B cell (primary cell): ENCODE results near the gene SH3RF1. TPM values are rescaled to one million over a fixed set of nuclear protein-coding genes. Genes with fewer than 3 reads are reported as not detected.

Experiments
- ATAC-seq: fragments of 200-7000 bp; cut with Tn5 transposase; one replicate; pipeline ENCODE4 v1.10.0; 2021; ENCODE audit warnings: low read depth, mild to moderate bottlenecking, moderate number of reproducible peaks, moderate library complexity
- CTCF ChIA-PET: fragments of 350-600 bp; sonication (Branson Sonifier 250); formaldehyde crosslinking; loops from one replicate; lab custom pipeline; 2021; ENCODE audit warnings: antibody characterized with exemption, inconsistent platforms; lab: Charles Lee
- POLR2A ChIA-PET: fragments of 350-600 bp; sonication (Branson Sonifier 250); formaldehyde crosslinking; loops from one replicate; lab custom pipeline; 2021; ENCODE audit warnings: antibody characterized with exemption; lab: Charles Lee
- DNase-seq: peaks from one replicate; pipeline ENCODE4 v3.0.0; 2013
- H2AFZ ChIP-seq: 2 replicates; pipeline ENCODE4 v1.6.1; 2012; ENCODE audit warnings: mild to moderate bottlenecking, low read depth, low read length; ENCODE audit not compliant: insufficient read depth, poor library complexity, severe bottlenecking
- H3K27ac ChIP-seq, 2 donors: 1 replicate in 1 of 2; 2 replicates in 1 of 2; pipeline ENCODE4 v1.5.1; 2012 to 2013; ENCODE audit warnings: low read length in 2 of 2, mild to moderate bottlenecking in 2 of 2, moderate library complexity in 1 of 2
- H3K27me3 ChIP-seq, 4 experiments: fragments of 200-600 bp in 1 of 4; sonication (generic) in 1 of 4; replicated peaks in 1 of 4; 1 replicate in 2 of 4; 2 replicates in 2 of 4; pipeline versions ENCODE4 v1.6.1 to v1.7.0; 2013 to 2016; ENCODE audit warnings: low read length in 3 of 4, mild to moderate bottlenecking in 2 of 4, mixed read lengths in 1 of 4, moderate library complexity in 1 of 4; ENCODE audit not compliant: insufficient read depth in 4 of 4, control insufficient read depth in 3 of 4; ENCODE audit errors: control extremely low read depth in 1 of 4
- H3K36me3 ChIP-seq, 2 experiments: replicated peaks in 1 of 2; 1 replicate in 1 of 2; 2 replicates in 1 of 2; pipeline versions ENCODE4 v1.6.1 to v1.7.1; 2013; ENCODE audit warnings: low read length in 1 of 2; ENCODE audit not compliant: insufficient read depth in 2 of 2, control insufficient read depth in 1 of 2; ENCODE audit errors: control extremely low read depth in 1 of 2, extremely low read depth in 1 of 2
- H3K4me1 ChIP-seq, 2 donors: fragments of 200-600 bp in 1 of 2; sonication (generic) in 1 of 2; 1 replicate in 1 of 2; 2 replicates in 1 of 2; pipeline versions ENCODE4 v1.5.1 to v1.6.1; 2013 to 2017; ENCODE audit warnings: low read length in 2 of 2; ENCODE audit not compliant: control insufficient read depth in 2 of 2, insufficient read depth in 2 of 2
- H3K4me2 ChIP-seq: replicated peaks from 2 replicates; pipeline ENCODE3; 2012; ENCODE audit warnings: mild to moderate bottlenecking, low read depth, low read length; ENCODE audit not compliant: poor library complexity, severe bottlenecking
- H3K4me3 ChIP-seq, 5 experiments: fragments of 200-600 bp in 1 of 5; sonication (generic) in 1 of 5; 1 replicate in 3 of 5; 2 replicates in 2 of 5; pipeline versions ENCODE4 v1.5.1 to v1.7.0; 2011 to 2016; ENCODE audit warnings: low read length in 4 of 5, mild to moderate bottlenecking in 4 of 5, low read depth in 2 of 5, control low read depth in 1 of 5, moderate library complexity in 1 of 5; ENCODE audit not compliant: insufficient read depth in 1 of 5; ENCODE audit errors: control extremely low read depth in 1 of 5, extremely low read depth in 1 of 5
- H3K79me2 ChIP-seq: fragments of 200-600 bp; sonication (generic); one replicate; pipeline ENCODE4 v1.6.0; 2016; ENCODE audit warnings: low read length; ENCODE audit not compliant: control insufficient read depth, insufficient read depth
- H3K9ac ChIP-seq: fragments of 200-600 bp; sonication (generic); 2 replicates; pipeline ENCODE4 v1.6.1; 2017; ENCODE audit warnings: mild to moderate bottlenecking, low read length, moderate library complexity
- H3K9me3 ChIP-seq, 3 donors: one replicate each; pipeline versions ENCODE4 v1.6.1 to v1.7.1; 2013; ENCODE audit warnings: low read length in 2 of 3; ENCODE audit not compliant: control insufficient read depth in 2 of 3, insufficient read depth in 1 of 3; ENCODE audit errors: control extremely low read depth in 1 of 3
- H4K20me1 ChIP-seq: 2 replicates; pipeline ENCODE4 v1.6.0; 2012; ENCODE audit warnings: mild to moderate bottlenecking, low read length; ENCODE audit not compliant: insufficient read depth, control insufficient read depth, poor library complexity, severe bottlenecking
- H3K27ac Mint-ChIP-seq: one replicate; pipeline ENCODE4 v1.8.0; 2021; ENCODE audit warnings: mixed read lengths
- H3K27me3 Mint-ChIP-seq: one replicate; pipeline ENCODE4 v1.8.0; 2021; ENCODE audit warnings: mixed read lengths
- H3K4me1 Mint-ChIP-seq: one replicate; pipeline ENCODE4 v1.8.0; 2021; ENCODE audit warnings: mixed read lengths
- H3K4me3 Mint-ChIP-seq: one replicate; pipeline ENCODE4 v1.8.0; 2021; ENCODE audit warnings: mixed read lengths
- H3K9me3 Mint-ChIP-seq: one replicate; pipeline ENCODE4 v1.8.0; 2022; ENCODE audit warnings: mixed read lengths; ENCODE audit not compliant: insufficient read depth
- EZH2 ChIP-seq: IDR thresholded peaks from 2 replicates; pipeline ENCODE4 v1.6.1; 2012; ENCODE audit warnings: borderline replicate concordance, low read depth, mild to moderate bottlenecking, moderate library complexity, low read length; ENCODE audit not compliant: insufficient read depth, poor library complexity, severe bottlenecking
- WGBS: methylation state at CpG from one replicate; pipeline ENCODE4 v1.1.5; 2013; ENCODE audit warnings: missing lambda C conversion rate; ENCODE audit not compliant: insufficient coverage; 5-methylcytosine and 5-hydroxymethylcytosine counted together
- intact Hi-C: fragments of 100-400 bp; cut with micrococcal nuclease; formaldehyde crosslinking; loops from one replicate; pipeline ENCODE4 v1.10.0; 2022
- polyA plus RNA-seq: library from polyadenylated mRNA; depleted of rRNA; stranded (reverse); fragments of >200 nt; gene quantifications from 2 replicates; pipeline ENCODE4 v1.2.3, GENCODE V29; 2012
- total RNA-seq, 2 donors: library from RNA; stranded (reverse); fragments of 120-200 nt in 1 of 2; gene quantifications; 1 replicate in 1 of 2; 2 replicates in 1 of 2; pipeline versions ENCODE4 v1.2.3 to v1.2.4, GENCODE V29; 2013 to 2022
- TF ChIP-seq, protein P1 (sequence below): fragments of 200-600 bp; IDR thresholded peaks from one replicate; pipeline ENCODE4 v1.8.0; 2022; ENCODE audit warnings: antibody characterized with exemption, mild to moderate bottlenecking

The SH3RF1 gene
- total and polyA plus RNA-seq, 2 donors (not counting 1 experiment from before 2014, with no cell fraction given), result 2.0 to 5.4 TPM

DNA sequence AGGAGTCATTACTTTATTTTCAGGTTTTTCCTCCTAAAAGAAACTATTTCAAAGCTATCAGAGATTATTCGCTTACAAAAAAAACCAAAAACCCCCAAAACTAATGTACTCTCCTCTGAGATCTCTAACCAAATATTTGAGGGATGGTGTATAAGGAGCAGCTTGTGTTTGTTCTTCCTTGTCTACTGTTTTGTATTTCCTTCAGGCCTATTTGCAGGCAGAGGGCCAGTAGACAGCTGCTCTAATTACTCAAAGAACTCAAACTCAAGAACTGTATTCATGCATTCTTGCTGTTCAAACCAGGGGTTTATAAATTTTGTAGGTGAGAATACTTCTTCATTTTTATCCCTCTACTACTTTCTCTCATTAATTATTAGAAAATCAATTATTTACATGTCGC, 51.3 kb downstream of the SH3RF1 start:
- Histone ChIP-seq H3K4me1 (peaks cover 7 to 10% of the 10 kb centered on the region in 2 donors), H3K27ac (no peak overlapping the region), H3K9ac (no peak overlapping the region), H4K20me1 (no peaks in the 10 kb centered on the region), H3K9me3 (no peaks in the 10 kb centered on the region), H3K4me2 (no peak overlapping the region), H3K4me3 (no peak overlapping the region), H2AFZ (no peak overlapping the region), H3K27me3 (no peaks in the 10 kb centered on the region), H3K36me3 (no peaks in the 10 kb centered on the region), H3K79me2 (no peaks in the 10 kb centered on the region)
- H3K4me3 Mint-ChIP-seq, result no peak overlapping the region
- POLR2A ChIA-PET, result no interaction called here
- ATAC-seq, result no peak
- TF ChIP-seq, protein P1, sequence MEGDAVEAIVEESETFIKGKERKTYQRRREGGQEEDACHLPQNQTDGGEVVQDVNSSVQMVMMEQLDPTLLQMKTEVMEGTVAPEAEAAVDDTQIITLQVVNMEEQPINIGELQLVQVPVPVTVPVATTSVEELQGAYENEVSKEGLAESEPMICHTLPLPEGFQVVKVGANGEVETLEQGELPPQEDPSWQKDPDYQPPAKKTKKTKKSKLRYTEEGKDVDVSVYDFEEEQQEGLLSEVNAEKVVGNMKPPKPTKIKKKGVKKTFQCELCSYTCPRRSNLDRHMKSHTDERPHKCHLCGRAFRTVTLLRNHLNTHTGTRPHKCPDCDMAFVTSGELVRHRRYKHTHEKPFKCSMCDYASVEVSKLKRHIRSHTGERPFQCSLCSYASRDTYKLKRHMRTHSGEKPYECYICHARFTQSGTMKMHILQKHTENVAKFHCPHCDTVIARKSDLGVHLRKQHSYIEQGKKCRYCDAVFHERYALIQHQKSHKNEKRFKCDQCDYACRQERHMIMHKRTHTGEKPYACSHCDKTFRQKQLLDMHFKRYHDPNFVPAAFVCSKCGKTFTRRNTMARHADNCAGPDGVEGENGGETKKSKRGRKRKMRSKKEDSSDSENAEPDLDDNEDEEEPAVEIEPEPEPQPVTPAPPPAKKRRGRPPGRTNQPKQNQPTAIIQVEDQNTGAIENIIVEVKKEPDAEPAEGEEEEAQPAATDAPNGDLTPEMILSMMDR, result no peak
- TF ChIP-seq EZH2, result no peak
- intact Hi-C loops, result no loop called here
- H3K27me3 Mint-ChIP-seq, result no peaks in the 10 kb centered on the region
- no peak overlapping the region for H3K27ac Mint-ChIP-seq
- CTCF ChIA-PET, result no interaction called here
- peaks cover 16% of the 10 kb centered on the region for H3K4me1 Mint-ChIP-seq
- H3K9me3 Mint-ChIP-seq, result no peaks in the 10 kb centered on the region
- no CpG with 5 or more reads among the region's 2 CpGs for WGBS
- DNase-seq, result no peak

GRCh38 chr4:169215656-169216055, 55.1 kb downstream of the SH3RF1 start:
- H3K79me2 ChIP-seq, result no peaks in the 10 kb centered on the region
- DNase-seq, result peak; percentile 20
- Mint-ChIP-seq H3K27ac (peak overlapping the region; percentile 28), H3K9me3 (peaks cover 15% of the 10 kb centered on the region), H3K27me3 (no peaks in the 10 kb centered on the region), H3K4me1 (peaks cover 35% of the 10 kb centered on the region), H3K4me3 (no peak overlapping the region)
- peak overlapping the region in 1 of 2 donors; percentile 5 for H3K27ac ChIP-seq
- intact Hi-C loops, result no loop called here
- peak overlapping the region; percentile 24 for H3K4me2 ChIP-seq
- peaks cover 0 to 21% (median 11%) of the 10 kb centered on the region in 3 donors for H3K9me3 ChIP-seq
- no peak for ATAC-seq
- POLR2A ChIA-PET, result interaction anchor here (0.7 kb wide), 1 partner anchor 34 kb away, joined by 3 read pairs; no protein-coding TSS in a partner anchor
- TF ChIP-seq EZH2, result no peak
- TF ChIP-seq, protein P1, result no peak
- no peaks in the 10 kb centered on the region for H3K36me3 ChIP-seq
- H2AFZ ChIP-seq, result no peak overlapping the region
- no peaks in the 10 kb centered on the region for H4K20me1 ChIP-seq
- peaks cover 14 to 19% of the 10 kb centered on the region in 2 donors for H3K4me1 ChIP-seq
- no peak overlapping the region for H3K9ac ChIP-seq
- H3K4me3 ChIP-seq, result no peak overlapping the region
- CTCF ChIA-PET, result no interaction called here
- no CpG with 5 or more reads among the region's 4 CpGs for WGBS
- H3K27me3 ChIP-seq, result no peaks in the 10 kb centered on the region
